CD4-positive, alpha-beta T cell treated with Interferon alpha-2 for 1 hour (primary cell): ENCODE data around the gene PPY.
"Not testable (repeated sequence)": the region's sequence is repeated elsewhere in the genome, so short reads cannot be mapped to it uniquely, and the experiment has no call there.

Source experiments
- DNase-seq, 2 donors: peaks; one replicate each; pipeline ENCODE4 v3.0.0-alpha.2; 2020 to 2022

PPY gene, protein sequence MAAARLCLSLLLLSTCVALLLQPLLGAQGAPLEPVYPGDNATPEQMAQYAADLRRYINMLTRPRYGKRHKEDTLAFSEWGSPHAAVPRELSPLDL

DNA sequence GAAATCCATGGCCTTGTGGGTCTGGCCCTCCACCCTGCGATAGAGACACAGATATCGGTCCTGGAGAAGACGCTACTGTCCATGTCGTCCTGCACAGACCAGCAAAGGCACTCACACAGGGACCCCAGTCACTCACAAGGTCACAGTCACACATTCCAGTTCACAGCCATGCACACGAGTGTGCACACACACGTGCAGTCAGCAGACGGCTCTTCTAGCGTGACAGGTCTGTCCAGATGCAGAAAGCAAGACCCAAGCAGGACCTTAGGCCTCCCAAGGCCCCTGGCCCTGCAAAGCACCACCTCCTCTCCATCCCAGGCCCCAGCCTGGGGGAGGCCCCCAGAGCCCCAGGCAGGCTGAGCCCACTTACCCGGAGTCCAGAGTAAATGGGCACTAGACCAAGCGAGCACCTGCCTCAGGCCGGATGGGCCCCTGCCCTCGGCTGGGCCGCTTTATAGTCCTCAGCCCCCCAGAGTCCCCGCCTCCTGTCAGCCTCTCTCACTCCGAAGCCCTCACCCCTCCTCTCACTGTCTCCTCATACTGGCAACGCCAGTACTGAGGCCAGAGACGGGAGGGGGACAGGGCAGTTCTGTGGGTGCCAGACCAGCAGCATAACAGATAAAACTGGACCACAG, at the start of gene PPY:
PPY (minus strand) TSS at position 426 of the 635 bp plus-strand sequence. CDS start 822 bp downstream, outside the sequence.
- DNase-seq: no peak

DNA sequence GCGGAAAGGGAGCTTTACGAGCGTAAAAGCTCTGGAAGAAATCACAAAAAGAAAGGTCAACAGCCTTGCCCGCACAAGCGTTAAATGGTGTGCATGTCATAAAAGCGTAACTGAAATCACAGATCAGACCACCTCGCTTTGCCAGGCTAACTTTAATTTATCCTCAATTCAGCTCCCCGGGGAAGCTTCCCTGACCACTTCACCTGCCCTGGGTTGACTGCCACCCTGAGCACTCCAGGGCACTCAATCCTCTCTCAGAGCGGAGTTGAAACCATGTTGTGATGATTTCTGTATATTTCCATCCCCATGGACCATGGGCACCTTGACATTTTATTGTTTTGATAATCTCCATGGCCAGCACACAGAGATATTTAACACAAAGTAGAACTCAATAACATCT, 46.0 kb upstream of the PPY start:
- no peak for DNase-seq

GRCh38 chr17:43987131-43988021, 45.1 kb upstream of the PPY start:
- no peak for DNase-seq

DNA sequence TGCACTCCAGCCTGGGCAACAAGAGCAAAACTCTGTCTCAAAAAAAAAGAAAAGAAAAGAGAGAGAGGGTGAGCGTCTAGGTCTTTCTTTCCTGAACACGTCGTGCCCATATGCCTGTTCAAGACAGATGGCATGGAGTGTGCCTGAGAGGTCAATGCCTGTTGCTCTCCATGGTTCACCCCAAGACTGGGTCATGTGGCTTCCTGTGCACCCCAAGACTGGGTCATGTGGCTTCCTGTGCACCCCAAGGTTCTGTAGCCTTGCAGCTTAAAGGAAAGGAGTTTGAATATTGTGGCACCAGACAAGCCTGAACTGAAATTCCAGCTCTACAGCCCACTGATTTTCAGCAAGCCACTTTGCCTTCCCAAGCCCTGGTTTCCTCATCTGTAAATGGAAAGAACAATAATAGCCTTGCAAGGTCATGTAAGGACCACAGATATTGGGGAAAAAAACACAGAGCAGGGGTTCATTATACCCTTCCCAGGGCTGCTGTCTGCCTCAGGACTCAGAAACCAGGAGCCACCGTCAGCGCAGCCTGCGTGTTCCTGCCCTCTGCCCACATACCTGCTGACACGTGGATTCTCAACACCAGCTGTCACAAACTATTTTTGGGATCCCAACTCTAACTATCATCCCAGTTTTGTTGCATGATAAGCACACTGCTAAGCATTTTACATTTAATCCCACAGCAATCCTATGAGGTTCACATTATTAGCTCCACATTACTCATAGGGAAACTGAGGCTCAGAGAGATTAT, 44.1 kb upstream of the PPY start:
- no peak for DNase-seq

DNA sequence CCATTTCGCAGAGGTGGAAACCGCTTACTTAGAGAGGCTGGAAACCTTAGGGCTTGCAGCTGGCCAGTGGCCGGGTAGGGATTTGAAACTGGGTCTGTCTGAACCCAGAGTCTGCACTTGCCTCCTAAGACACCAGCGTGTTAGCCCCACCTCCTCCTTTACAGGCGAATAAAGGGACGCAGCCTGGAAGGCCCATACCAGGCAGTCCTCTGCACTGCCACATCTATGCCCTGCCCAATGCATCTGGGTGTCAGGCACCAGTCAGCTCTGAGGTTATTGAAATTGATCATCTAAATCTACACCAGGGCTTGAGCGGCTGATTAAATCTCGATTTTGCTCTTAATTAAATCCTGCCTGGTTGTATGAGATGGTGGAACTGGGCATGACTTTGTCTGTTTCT, 42.2 kb upstream of the PPY start:
- no peak for DNase-seq

- no peak for DNase-seq
Measured at GRCh38 chr17:43983515-43984411, 41.5 kb upstream of the PPY start.

GRCh38 chr17:43983196-43983514, 40.9 kb upstream of the PPY start:
- DNase-seq: no peak

DNA sequence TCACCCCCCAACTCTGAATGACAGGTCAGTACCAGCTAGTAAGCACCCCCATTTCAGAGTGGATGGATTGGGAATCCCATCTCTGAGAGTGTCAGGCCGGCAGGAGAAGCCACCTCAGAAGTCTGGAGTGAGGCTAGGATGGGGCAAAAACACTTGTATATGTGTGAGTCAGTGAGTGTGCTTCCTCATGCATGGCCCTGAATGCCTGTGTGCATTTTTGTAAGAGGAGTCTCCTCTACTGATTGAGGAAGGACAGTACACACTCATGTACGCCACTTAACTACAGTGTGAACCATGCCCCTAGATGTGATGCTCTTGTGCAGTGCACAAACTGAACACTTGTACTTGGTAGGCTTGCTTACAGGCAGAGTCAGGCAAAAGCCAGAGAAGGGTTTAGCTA, 39.9 kb upstream of the PPY start:
- DNase-seq: no peak

DNA sequence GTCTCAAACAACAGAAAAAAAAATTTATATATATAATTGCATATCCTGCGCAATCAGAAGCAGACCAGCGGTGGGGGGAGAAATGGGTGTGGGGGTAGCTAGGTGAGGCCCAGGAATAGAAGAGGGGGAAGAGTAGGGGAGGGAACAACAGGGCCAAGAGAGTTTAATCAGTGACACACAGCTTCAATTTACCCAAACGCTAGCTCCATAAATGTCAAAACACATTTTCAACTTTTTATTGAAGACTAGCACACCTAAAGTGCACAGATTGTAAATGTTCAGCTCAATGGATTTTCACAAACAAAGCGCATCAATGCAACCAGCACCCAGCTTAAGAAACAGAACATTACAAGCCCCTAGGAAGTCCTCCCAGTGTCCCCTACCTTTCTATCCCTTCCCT, 37.4 kb upstream of the PPY start:
- no peak for DNase-seq

DNA sequence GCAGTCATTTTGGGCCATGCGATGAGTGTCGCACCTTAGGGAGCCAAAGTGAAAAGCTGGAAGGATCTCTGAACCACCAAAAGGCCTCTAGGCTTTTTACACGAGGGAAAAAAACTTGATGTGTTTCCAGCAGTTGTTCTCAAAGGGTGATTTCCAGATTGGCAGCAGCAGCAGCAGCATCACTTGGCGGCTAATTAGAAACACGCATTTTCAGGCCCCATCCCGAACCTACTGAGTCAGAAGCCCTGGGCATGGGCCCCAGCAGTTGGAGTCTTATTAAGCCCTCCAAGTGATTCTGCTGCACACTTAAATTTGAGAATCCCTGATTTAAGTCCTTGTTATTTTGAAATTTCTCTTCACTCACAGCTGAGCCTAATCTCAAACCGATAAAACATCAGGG, 36.7 kb upstream of the PPY start:
- DNase-seq: no peak

- DNase-seq: no peak
Measured at GRCh38 chr17:43978078-43978477, 35.8 kb upstream of the PPY start.

- DNase-seq: no peak
Measured at GRCh38 chr17:43976963-43977837, 34.9 kb upstream of the PPY start.

DNA sequence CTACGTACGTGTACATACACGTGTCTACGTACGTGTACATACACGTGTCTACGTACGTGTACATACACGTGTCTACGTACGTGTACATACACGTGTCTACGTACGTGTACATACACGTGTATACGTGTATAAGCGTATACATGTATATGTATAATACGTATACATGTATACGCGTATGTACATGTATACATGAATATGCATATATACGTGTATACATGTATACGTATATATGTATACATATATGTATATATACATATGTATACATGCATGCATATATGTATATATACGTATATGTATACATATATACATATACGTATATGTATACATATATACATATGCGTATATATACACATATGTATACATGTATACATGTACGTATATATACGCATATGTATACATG, 33.6 kb upstream of the PPY start:
- DNase-seq: no peak

- no peak for DNase-seq
Measured at GRCh38 chr17:43974382-43975266, 32.3 kb upstream of the PPY start.

DNA sequence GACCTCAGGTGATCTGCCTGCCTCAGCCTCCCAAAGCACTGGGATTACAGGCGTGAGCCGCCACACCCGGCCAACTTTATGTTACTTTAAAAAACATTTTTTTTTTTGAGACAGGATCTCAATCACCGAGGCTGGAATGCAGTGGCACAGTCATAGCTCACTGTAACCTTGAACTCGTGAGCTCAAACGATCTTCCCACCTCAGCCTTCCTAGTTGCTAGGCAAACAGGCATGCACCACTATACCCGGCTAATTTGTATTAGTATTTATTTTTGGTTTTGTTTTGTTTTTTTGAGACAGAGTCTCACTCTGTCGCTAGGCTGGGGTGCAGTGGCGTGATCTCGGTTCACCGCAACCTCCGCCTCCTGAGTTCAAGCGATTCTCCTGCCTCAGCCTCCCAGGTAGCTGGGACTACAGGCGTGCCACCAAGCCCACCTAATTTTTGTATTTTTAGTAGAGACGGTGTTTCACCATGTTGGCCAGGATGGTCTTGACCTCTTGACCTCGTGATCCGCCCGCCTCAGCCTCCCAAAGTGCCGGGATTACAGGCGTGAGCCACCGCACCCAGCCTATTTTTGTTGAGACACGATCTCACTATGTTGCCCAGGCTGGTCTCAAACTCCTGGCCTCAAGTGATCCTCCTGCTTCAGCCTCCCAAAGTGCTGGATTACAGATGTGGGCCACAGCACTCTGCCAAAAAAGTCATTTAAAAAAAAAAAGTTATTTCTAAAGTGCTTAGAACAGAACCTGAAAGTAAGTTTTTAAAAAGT, 30.4 kb upstream of the PPY start:
- DNase-seq: not testable (repeated sequence)

- DNase-seq: not testable (repeated sequence)
Measured at GRCh38 chr17:43971436-43971835, 29.2 kb upstream of the PPY start.

DNA sequence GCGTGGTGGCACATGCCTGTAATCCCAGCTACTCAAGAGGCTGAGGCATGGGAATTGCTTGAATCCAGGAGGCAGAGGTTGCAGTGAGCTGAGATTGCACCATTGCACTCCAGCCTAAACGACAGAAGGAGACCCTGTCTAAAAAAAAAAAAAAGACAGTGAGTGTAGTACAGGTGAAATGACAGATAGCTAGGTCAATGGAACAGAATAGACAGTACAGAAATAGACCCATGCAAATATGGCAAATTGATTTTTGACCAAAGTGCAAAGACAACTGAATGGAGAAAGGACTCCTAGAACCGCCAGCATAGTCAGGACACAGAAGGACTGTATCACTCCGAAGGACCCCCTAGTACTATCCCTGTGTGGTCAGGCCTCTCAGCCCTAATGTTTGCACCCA, 28.1 kb upstream of the PPY start:
- no peak for DNase-seq

- DNase-seq: no peak
Measured at GRCh38 chr17:43967251-43967875, 25.1 kb upstream of the PPY start.

DNA sequence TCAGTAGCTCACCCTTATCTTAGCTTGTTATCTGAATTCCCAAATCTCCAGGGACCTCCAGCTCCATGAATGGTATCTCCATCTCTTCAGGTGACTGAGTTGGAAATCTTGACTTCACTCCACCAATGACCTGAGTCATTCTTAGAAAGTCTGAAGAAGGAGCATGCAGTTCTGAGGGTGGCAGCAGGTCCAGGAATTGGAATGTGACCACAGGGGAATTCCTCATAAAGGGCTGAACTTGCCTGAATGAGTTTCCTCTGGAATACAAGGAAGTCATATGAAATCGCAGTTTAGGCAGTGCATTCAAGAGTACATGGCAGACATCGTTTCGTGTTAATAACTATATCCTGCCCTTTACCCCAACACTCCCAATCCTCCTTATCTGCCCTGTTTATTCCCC, 24.0 kb upstream of the PPY start:
- DNase-seq: no peak
